Epidermal melanocyte (primary cell): ENCODE results near the gene TLX3.

Experiments used
- DNase-seq: peaks from one replicate; pipeline ENCODE4 v3.0.0; 2011; ENCODE audit warnings: low spot score; ENCODE audit not compliant: insufficient read length

The TLX3 gene

DNA sequence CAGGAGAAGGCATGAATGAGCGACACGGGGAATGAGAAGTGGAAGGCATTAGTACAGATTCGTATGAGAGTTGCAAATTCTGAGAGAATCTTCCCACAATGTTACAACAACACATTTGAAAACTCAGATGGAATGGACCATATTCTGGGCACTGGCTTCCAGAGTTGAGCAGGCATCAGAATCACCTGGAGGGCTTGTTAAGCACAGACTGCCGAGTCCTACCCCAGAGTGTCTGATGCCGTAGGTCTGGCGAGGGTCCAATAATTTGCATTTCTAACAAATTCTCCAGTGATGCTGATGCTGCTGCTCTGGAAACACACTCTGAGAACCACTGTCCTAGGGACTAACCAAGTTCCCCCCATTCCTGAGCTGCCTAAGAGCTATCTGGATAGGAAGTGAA, 2.9 kb upstream of the TLX3 start:
- no peak for DNase-seq

DNA sequence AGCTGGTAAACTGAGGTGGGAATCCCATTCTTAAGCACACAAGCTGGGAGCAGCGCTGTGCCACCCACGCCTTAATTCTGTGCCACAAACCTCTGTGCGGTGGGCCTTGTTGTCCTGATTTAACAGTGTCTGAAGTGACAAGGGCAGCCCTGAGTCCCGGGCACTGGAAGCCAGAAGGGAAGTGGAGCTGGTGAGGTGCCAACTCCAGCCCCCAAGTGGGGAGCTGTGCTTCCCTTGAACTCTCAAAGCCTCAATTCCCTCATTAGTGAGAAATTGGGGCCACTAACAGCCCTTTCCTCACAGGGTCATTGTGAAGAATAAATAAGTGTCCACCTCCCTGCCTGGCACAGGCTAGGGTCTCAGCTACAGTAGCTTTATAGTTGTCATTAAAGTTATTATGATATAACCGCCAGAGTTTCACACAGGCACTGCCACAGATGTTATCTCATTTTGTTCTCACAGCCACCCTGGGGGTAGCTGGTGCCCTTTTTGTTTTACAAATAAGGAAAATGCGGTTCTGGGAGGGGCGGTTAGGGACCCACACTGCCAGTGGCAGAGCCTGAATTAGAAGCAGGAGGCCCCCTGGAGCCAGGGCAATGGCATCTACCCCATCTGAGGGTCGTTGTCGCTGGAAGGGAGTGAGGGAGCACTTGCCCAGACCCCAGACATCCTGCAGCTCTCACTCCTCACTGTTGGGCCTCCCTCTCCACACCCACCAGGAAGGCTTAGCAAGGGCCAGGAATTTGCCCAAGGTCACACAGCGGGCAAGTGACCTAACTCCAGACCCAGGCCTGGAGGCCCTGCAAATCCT, 2.1 kb upstream of the TLX3 start:
- no peak for DNase-seq

DNA sequence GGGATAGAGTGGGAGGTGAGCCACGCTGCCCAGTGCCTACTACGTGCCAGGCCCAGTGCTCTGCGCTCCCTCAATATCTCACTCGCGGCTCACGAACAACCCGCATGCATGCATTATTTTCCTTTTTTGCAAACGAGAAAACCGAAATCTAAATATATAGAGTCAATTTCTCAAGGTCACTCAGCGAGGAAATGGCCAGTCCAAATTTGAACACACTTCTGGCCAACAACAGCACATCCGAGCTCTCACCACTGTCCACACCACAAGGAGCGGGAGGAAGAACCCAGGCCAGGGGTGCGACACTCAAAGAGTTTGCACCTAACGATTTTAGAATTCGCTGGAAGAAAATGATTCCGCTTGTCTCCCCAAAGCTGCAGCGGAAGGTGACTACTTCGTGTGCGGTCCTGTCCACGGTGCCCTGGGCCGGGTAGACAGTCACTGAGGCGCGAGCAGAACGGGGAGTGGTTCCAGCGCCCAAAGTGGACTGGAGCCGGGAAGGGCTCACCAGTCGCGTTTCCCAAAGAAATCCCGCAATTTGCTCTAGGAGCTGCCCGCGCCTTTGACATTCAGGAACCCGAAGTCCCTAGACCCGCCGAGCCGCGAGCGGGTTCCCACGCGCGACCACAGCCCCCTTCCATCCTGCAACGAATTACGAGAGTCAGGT, 1.1 kb upstream of the TLX3 start:
- DNase-seq, result no peak

DNA sequence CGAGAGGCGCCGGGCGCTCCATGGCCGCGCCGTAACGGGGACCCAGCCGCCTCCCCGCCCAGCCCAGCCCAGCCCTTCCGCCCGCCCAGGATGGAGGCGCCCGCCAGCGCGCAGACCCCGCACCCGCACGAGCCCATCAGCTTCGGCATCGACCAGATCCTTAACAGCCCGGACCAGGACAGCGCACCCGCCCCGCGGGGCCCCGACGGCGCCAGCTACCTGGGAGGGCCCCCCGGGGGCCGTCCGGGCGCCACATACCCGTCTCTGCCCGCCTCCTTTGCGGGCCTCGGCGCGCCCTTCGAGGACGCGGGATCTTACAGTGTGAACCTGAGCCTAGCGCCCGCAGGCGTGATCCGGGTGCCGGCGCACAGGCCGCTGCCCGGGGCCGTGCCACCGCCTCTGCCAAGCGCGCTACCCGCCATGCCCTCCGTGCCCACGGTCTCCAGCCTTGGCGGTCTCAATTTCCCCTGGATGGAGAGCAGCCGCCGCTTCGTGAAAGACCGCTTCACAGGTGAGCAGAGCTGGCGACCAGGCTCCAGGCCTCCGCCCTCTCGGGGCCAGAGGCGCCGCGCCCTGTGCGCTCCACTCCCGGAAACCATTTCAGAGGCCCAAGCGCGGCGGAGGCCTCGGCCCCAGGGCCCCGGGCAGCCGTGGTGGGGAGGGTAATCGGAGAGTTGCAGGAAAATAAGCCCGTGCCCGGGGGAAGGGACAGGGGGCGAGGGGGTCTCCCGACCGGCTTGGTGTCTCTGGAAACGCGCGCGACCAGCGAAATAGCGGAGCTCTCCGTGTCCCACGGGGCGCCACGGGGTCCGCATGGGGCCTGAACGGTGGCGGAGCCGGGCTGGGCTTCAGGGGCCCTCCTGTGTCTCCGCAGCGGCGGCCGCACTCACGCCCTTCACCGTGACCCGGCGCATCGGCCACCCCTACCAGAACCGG, 496 bp downstream of the TLX3 start:
- DNase-seq, result no peak

DNA sequence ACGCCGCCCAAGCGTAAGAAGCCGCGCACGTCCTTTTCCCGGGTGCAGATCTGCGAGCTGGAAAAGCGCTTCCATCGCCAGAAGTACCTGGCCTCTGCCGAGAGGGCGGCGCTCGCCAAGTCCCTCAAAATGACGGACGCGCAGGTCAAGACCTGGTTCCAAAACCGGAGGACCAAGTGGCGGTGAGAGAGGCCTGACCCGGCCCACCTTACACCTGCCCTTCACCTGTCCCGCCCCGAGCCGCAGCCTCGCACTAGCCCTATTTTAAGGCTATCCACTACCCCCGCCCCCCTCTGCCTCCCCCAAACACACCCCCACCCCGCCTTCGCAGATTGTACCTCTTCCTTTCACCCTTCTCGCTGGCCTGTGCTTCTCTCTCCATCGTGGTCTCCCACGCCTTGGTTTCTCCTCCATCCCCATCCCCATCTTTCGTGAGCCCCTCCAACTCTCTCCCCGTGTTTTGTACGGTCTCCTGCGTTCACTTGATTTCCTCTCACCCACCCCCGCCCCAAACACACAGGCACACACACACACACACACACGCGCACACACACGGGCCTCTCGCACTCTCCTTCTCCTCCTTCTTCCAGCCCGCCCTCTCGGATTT, 1.3 kb downstream of the TLX3 start:
- DNase-seq, result no peak

DNA sequence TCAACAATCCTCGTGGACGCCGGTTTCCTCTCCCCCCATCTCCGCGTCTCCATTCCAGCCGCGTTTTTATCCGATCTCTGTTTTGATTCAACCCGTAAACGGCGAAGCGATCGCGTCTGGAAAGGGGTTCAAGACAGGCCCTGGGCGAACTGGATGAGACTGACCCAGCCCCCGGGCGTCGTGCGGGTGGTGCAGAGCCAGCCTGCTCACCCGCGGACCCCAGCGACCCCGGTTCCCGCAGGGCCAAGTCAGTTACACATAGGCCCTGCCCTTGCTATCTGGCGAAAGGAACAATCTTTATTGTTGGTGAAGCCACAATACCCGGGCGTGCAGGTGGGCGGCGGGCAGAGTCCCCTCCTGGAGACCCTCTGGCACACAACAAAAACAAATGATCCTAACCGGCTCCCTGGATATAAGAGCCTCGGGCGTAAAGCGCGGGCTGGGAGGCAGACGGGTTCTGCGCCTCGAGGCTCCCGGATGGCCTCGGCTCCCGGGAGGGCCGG, 1.8 kb downstream of the TLX3 start:
- no peak for DNase-seq

DNA sequence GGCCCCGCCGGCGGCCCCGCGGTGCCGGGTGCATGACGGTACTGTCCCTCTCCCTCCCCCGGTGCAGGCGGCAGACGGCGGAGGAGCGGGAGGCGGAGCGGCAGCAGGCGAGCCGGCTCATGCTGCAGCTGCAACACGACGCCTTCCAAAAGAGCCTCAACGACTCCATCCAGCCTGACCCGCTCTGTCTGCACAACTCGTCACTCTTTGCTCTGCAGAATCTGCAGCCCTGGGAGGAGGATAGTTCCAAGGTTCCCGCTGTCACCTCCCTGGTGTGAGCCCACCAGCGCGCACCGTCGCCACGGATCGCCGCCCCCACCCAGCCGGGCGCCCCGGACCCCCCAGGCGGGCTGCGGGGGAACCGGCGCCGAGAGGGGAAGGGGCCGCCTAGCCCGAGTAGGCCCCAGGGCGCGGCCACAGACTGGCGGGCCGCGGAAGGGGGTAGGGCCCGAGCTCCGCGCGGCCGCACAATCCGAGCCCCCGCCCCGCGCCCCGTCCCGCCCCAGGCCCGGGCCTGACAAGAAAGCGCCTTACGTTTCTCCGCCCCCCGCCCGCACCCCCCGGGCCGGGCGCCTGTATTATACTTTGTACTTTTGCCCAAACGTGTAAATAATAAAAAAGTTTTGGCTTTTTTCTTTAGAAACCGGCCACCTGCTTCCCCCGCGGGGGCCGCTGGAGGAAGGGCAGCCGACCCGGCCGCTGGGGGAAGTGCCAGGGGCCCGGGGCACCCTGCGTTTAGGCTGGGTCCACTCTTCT, 2.5 kb downstream of the TLX3 start:
- DNase-seq, result no peak

DNA sequence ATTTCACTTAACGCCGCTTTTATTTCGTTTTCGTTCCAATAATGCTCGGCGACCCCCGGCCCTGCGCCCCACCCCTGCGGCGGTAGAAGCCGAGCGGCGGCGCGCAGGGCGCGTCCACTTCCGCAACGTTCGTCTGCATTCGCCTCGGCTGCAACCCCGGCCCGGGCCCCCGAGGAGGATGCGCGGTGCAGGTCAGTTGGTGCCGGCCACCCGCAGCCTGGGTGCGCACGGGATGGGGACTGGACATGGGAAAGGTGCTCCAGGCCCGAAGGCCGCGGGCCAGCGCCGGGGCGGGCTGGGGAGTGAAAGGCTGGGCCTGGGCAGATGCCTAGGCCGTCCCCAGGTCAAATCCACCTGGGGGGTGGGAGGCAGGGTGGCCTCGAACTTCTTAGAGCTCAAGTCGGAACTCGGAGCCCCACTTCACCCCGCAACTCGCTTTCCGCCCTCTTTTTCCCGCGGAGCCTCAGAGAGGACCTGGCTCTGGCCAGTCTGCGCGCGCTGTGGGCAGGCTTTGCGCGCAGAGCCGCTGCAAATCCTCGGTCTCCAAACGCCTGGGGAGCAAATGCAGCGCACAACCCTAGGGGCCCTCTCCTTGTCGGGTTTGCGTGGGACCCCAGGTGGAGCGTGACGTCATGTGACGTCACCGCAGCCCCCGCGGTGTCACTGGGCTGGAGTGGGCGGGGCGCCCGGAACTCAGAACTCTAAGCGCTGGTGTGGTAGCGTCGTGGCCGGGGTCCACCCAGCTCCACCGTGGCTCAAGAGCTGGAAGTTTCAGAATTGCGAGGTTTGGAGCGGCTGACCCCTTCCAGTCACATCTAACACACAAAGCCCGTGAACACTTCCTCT, 3.3 kb downstream of the TLX3 start:
- DNase-seq, result no peak

DNA sequence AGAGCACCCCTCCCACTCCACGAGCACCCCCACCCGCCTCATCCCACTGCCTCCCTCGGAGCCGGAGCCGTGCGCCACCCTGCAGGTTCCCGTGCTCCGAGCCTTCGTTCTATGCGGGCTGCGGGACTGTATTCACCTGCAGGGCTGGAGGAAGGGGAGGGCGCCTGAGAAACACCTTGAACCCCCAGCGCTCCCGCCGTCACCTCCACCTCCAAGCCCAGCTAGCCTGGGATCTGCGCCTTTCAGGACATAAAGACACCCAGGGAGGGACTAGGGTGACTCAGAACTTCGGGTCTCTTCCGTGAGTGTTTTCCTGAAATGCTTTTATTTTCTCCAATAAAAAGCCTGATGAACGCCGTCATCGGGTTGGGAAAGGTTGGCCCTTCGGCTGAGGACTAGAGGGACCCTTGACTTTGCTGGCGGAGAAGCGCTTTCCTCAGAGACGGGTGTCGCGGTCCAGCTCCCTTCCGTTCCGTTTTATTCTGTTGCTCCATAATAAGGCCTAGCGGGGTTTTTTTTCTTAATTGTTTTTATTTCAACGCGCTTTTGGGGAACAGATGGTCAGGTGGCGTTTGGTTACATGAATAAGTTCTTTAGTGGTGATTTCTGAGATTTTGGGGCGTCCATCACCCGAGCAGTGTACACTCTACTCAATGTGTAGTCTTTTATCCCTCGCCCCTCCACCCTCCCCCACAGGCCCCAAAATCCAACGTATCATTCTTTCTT, 4.6 kb downstream of the TLX3 start:
- no peak for DNase-seq

DNA sequence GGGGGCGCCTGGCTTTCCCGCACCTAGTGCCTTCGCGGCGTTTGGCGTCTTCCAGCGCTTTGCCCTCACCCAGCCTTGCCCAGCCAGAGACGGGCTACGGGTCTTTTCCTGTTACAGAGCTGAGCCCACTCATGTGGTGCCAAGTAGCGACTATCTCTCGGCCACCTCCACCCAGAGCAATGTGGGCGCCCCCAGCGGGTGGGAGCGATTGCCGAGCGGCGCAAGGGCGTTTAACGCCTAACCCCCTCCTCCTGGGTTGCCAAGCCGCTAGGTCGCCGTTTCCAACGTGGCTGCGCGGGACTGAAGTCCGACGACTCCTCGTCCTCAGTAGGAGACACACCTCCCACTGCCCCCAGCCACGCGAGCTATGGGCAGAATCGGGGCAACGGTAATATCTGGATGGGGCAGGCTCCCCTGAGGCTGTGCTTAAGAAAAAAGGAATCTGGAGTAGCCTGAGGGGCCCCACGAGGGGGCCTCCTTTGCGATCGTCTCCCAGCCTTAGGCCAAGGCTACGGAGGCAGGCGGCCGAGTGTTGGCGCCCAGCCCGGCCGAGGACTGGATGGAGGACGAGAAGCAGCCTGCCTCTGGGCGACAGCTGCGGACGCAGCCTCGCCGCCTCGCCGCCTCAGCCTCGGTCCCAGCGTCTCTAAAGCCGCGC, 5.8 kb downstream of the TLX3 start:
- no peak for DNase-seq

DNA sequence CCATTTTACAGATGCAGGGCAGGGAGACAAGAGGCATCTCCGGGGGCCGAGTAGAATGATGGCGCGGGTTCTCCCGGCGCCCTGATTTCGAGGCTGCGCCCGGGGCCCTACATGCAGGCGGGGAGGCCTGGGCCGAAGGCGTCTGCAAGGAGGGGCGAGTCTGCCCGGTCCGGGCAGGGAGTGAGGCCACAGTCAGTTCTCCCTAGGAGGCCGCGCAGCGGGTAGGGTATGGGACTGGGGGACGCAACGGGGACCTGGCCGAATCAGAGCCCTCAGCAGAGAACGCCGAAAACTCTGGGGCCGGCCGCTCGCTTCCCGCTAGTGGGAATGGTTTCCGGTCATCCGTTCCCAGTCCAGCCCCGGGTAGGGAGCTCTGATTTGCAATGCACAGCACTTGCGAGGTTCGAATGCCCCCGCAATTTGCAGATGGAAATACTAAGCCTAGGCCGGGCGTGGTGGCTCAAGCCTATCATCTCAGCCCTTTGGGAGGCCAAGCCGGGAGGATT, 6.4 kb downstream of the TLX3 start:
- no peak for DNase-seq

DNA sequence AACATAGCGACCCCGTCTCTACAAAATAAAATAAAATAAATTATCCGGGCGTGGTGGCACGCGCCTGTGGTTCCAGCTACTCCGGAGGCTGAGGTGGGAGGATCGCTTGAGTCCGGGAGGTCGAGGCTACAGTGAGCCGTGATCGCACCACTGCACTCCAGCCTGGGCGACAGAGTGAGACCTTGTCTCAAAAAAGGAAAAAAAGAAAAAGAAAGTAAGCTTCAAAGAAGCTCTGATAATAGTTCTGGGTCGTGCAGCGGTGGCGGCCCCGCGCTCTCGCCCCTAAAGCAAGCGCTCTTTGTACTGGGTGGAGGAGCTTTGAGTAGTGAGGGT, 6.8 kb downstream of the TLX3 start:
- no peak for DNase-seq

DNA sequence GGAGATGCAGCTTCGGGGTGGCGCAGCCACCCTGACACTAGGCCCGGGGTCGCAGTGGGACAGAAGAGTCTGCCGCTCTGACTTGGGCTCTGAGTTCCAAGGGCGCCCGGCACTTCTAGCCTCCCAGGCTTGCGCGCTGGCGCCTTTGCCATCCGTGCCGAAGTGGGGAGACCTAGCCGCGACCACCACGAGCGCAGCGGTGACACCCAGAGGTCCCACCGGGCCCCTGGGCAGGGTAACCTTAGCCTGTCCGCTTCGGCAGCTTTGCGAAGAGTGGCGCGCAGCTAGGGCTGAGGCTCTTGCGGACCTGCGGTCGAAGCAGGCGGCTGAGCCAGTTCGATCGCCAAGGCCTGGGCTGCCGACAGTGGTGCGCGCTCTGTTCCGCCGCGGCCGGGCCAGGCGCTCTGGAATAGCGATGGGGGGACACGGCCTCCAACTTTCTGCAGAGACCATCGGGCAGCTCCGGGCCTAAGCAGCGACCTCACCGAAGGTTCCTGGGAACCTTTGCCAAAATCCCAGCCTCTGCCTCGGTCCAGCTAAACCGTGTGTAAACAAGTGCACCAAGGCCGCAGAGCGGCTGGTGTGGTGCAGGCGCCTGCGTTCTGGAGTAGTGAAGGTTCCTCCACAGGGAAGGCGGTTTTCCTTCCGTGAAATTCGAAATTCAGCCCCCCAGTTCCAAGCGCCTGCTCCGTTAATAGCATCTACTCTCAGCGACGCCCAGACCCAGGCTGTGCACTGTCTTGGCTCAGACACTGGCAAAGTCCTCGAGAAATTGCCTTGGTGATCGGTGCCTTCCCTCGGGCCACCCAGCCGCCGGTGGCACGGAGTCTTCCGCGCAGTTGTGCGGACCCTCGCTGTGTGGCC, 7.4 kb downstream of the TLX3 start:
- no peak for DNase-seq

DNA sequence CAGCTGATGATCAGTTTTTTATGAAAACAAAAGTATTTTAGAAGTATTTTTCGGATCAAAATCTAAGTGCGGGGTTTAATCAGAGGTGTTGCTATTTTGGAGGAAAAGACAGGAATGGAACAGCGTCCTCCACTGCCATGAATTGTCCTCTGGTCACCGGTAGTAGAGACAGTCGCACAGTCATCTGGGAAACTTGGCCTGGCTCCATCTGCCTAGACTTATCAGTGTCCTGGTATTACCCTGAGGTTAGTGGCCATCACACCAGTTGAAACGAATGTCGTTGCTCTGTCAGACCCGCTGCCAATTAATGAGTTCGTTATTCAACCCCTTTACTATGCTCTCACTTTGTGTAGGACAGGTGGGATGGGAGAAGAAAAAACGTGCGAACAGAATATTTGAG, 8.2 kb downstream of the TLX3 start:
- no peak for DNase-seq

DNA sequence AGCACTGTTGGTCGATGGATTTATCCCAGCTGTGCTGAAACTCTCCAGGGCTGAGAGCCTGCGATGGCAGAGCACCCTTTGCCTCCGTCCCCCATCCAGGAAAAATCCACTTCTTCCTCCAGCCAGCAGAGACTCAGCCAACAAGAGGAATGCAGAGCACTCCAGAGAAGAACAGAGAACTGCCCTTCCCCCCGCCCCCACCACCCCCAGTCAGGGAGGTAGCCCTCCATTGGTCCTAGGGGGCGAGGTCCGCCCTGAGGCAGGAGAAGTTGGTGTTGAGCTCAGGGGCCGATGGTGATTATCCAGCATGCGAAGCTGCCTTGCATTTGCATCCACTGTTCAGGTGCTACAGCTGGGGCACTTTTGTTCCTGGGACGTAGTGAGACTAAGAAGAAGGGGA, 9.0 kb downstream of the TLX3 start:
- no peak for DNase-seq

DNA sequence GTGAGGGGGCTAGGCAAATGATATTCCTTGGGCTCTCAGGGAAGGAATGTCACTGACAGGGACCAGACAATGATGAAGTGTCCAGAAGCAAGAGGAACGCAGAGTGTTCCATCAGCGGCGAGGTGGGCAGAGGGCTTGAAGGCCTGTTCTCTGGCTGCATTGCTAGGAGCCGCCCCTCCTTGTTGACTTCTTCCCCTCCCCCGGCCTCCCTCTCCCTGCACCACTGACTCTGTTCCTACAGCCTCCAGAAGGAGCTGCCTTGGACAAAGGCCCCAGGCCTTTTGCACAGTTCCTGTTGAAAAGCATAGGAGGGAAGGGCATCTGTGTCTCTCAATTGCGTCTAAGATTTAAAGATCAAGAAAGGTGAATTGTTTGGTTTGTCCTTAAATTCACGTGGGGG, 12.4 kb downstream of the TLX3 start:
- no peak for DNase-seq

DNA sequence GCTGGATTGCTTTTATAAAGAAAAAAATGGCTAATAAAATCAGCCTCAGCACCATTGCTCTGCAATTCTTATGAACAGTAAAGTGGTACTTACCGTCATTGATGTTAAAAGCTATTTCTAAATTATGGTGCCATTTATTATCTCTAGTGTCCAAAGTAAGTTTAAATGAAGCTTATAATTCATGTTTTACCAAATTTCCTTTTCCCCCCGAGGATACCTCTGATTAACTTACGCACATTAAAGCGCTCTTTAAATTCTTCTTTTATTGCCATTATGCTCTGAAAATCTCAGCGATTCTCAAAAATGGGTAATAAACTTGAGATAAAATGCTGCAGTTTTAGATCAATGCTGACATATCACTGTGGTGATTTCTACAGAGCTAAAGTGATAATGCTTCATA, 13.5 kb downstream of the TLX3 start:
- no peak for DNase-seq

DNA sequence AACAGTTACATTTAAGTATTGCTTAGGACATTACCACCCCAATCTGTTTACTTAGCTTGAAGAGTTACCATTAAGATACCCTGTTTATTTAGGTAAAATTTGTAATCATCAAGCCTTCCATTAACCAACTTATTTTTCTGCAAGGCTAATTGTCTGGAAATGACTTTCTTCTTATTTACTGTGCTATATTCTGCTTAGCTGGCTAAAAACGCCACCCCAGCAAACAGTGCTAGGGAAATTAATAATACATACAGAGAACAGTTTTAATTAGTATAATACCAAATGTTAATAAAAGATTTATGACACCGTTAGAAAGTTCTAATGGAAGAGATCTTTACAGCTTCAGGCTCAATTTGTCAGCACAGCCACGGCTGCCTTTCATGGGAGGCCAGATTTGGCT, 14.0 kb downstream of the TLX3 start:
- DNase-seq, result no peak
